ENCODE data around the gene CSF3.
A peak's percentile ranks its signal among the peaks of the same experiment; 100 is the strongest.

CSF3 gene

GRCh38 chr17:39979893-39980350 lies 35.3 kb upstream of the CSF3 start:
- Histone ChIP-seq H3K79me1 (ENCODE audit: low read length) (peaks cover 5% of the 10 kb centered on the region), H3K23ac (ENCODE audit: low read length) (no peak overlapping the region), H3K4me2 (ENCODE audit: low read length) (peak overlapping the region; percentile 37), H3K4me3 (ENCODE audit: low read length) (peak overlapping the region; percentile 31), H2BK120ac (ENCODE audit: low read depth, low read length) (no peak overlapping the region), H3K79me2 (ENCODE audit: control insufficient read depth, insufficient read depth, low read length) (peaks cover 15% of the 10 kb centered on the region), H4K5ac (ENCODE audit: low read length) (no peak overlapping the region), H3K9ac (ENCODE audit: low read length) (peak overlapping the region; percentile 68), H3K4me1 (ENCODE audit: control insufficient read depth, low read depth, low read length) (peaks cover 5% of the 10 kb centered on the region), H3K56ac (ENCODE audit: low read length) (peak overlapping the region; percentile 91), H2AK5ac (ENCODE audit: low read length) (no peak overlapping the region), H3K18ac (ENCODE audit: low read length) (peak overlapping the region; percentile 76), H4K8ac (ENCODE audit: low read depth, low read length) (peak overlapping the region; percentile 30), H3K27ac (ENCODE audit: low read depth, low read length) (no peak overlapping the region), H2BK15ac (replicated peaks; ENCODE audit: low read depth) (no peak overlapping the region), H3K4ac (ENCODE audit: low read depth, low read length) (no peak overlapping the region), H2BK5ac (ENCODE audit: low read length) (no peak overlapping the region), H3K36me3 (ENCODE audit: control insufficient read depth, insufficient read depth, low read length) (peaks cover 2% of the 10 kb centered on the region), H3K27me3 (ENCODE audit: insufficient read depth, low read length, poor library complexity) (no peaks in the 10 kb centered on the region)
- peak; percentile 66 for DNase-seq
- WGBS (ENCODE audit: extremely low coverage, insufficient coverage, low lambda C conversion rate): no CpG with 5 or more reads among the region's 10 CpGs

GRCh38 chr17:39980351-39981206 lies 34.7 kb upstream of the CSF3 start, which contains the start of gene PSMD3:
Gene PSMD3 (plus strand): TSS chr17:39980807. CDS start chr17:39980971, 164 bp downstream.
- H3K79me1 ChIP-seq (ENCODE audit: low read length): peaks cover 7% of the 10 kb centered on the region
- peak within 1 kb of the TSS; percentile 89 for H3K18ac ChIP-seq (ENCODE audit: low read length)
- no peak within 1 kb of the TSS for H4K5ac ChIP-seq (ENCODE audit: low read length)
- H3K79me2 ChIP-seq (ENCODE audit: control insufficient read depth, insufficient read depth, low read length): peaks cover 15% of the 10 kb centered on the region
- peak within 1 kb of the TSS; percentile 30 for H4K8ac ChIP-seq (ENCODE audit: low read depth, low read length)
- DNase-seq: peak; percentile 100
- H3K56ac ChIP-seq (ENCODE audit: low read length): peak within 1 kb of the TSS; percentile 97
- peak within 1 kb of the TSS; percentile 40 for H3K4ac ChIP-seq (ENCODE audit: low read depth, low read length)
- no peak within 1 kb of the TSS for H3K23ac ChIP-seq (ENCODE audit: low read length)
- no peak within 1 kb of the TSS for H2BK15ac ChIP-seq (replicated peaks; ENCODE audit: low read depth)
- peak within 1 kb of the TSS; percentile 46 for H2BK120ac ChIP-seq (ENCODE audit: low read depth, low read length)
- H2BK5ac ChIP-seq (ENCODE audit: low read length): no peak within 1 kb of the TSS
- H3K4me1 ChIP-seq (ENCODE audit: control insufficient read depth, low read depth, low read length): peaks cover 5% of the 10 kb centered on the region
- no CpG with 5 or more reads among the region's 84 CpGs for WGBS (ENCODE audit: extremely low coverage, insufficient coverage, low lambda C conversion rate)
- H2AK5ac ChIP-seq (ENCODE audit: low read length): no peak within 1 kb of the TSS
- peak within 1 kb of the TSS; percentile 92 for H3K4me2 ChIP-seq (ENCODE audit: low read length)
- peak within 1 kb of the TSS; percentile 93 for H3K4me3 ChIP-seq (ENCODE audit: low read length)
- H3K9ac ChIP-seq (ENCODE audit: low read length): peak within 1 kb of the TSS; percentile 93
- H3K27me3 ChIP-seq (ENCODE audit: insufficient read depth, low read length, poor library complexity): no peaks in the 10 kb centered on the region
- H3K27ac ChIP-seq (ENCODE audit: low read depth, low read length): peak within 1 kb of the TSS; percentile 75
- peaks cover 5% of the 10 kb centered on the region for H3K36me3 ChIP-seq (ENCODE audit: control insufficient read depth, insufficient read depth, low read length)

GRCh38 chr17:39981207-39981741 lies 34.0 kb upstream of the CSF3 start:
- Histone ChIP-seq H3K36me3 (ENCODE audit: control insufficient read depth, insufficient read depth, low read length) (peaks cover 6% of the 10 kb centered on the region), H3K4me3 (ENCODE audit: low read length) (peak overlapping the region; percentile 93), H2BK15ac (replicated peaks; ENCODE audit: low read depth) (no peak overlapping the region), H3K4me1 (ENCODE audit: control insufficient read depth, low read depth, low read length) (peaks cover 5% of the 10 kb centered on the region), H3K79me2 (ENCODE audit: control insufficient read depth, insufficient read depth, low read length) (peaks cover 15% of the 10 kb centered on the region), H3K79me1 (ENCODE audit: low read length) (peaks cover 7% of the 10 kb centered on the region), H3K18ac (ENCODE audit: low read length) (peak overlapping the region; percentile 89), H3K4me2 (ENCODE audit: low read length) (peak overlapping the region; percentile 92), H3K27ac (ENCODE audit: low read depth, low read length) (peak overlapping the region; percentile 75), H4K8ac (ENCODE audit: low read depth, low read length) (no peak overlapping the region), H3K9ac (ENCODE audit: low read length) (peak overlapping the region; percentile 93), H2AK5ac (ENCODE audit: low read length) (no peak overlapping the region), H4K5ac (ENCODE audit: low read length) (no peak overlapping the region), H3K27me3 (ENCODE audit: insufficient read depth, low read length, poor library complexity) (no peaks in the 10 kb centered on the region), H2BK120ac (ENCODE audit: low read depth, low read length) (peak overlapping the region; percentile 46), H3K56ac (ENCODE audit: low read length) (peak overlapping the region; percentile 97), H2BK5ac (ENCODE audit: low read length) (no peak overlapping the region), H3K23ac (ENCODE audit: low read length) (no peak overlapping the region), H3K4ac (ENCODE audit: low read depth, low read length) (peak overlapping the region; percentile 40)
- peak; percentile 23 for DNase-seq
- WGBS (ENCODE audit: extremely low coverage, insufficient coverage, low lambda C conversion rate): no CpG with 5 or more reads among the region's 15 CpGs

- peaks cover 7% of the 10 kb centered on the region for H3K79me1 ChIP-seq (ENCODE audit: low read length)
- peaks cover 10% of the 10 kb centered on the region for H3K36me3 ChIP-seq (ENCODE audit: control insufficient read depth, insufficient read depth, low read length)
- no peak overlapping the region for H4K5ac ChIP-seq (ENCODE audit: low read length)
- H3K27me3 ChIP-seq (ENCODE audit: insufficient read depth, low read length, poor library complexity): no peaks in the 10 kb centered on the region
- peaks cover 15% of the 10 kb centered on the region for H3K79me2 ChIP-seq (ENCODE audit: control insufficient read depth, insufficient read depth, low read length)
- H2AK5ac ChIP-seq (ENCODE audit: low read length): no peak overlapping the region
- H3K27ac ChIP-seq (ENCODE audit: low read depth, low read length): no peak overlapping the region
- DNase-seq: no peak
- peak overlapping the region; percentile 97 for H3K56ac ChIP-seq (ENCODE audit: low read length)
- H3K23ac ChIP-seq (ENCODE audit: low read length): no peak overlapping the region
- H3K4me3 ChIP-seq (ENCODE audit: low read length): peak overlapping the region; percentile 93
- WGBS (ENCODE audit: extremely low coverage, insufficient coverage, low lambda C conversion rate): no CpG with 5 or more reads among the region's 7 CpGs
- peak overlapping the region; percentile 93 for H3K9ac ChIP-seq (ENCODE audit: low read length)
- peaks cover 5% of the 10 kb centered on the region for H3K4me1 ChIP-seq (ENCODE audit: control insufficient read depth, low read depth, low read length)
- H3K4ac ChIP-seq (ENCODE audit: low read depth, low read length): no peak overlapping the region
- H3K4me2 ChIP-seq (ENCODE audit: low read length): peak overlapping the region; percentile 92
- no peak overlapping the region for H2BK120ac ChIP-seq (ENCODE audit: low read depth, low read length)
- no peak overlapping the region for H2BK15ac ChIP-seq (replicated peaks; ENCODE audit: low read depth)
- H2BK5ac ChIP-seq (ENCODE audit: low read length): no peak overlapping the region
- H3K18ac ChIP-seq (ENCODE audit: low read length): no peak overlapping the region
- no peak overlapping the region for H4K8ac ChIP-seq (ENCODE audit: low read depth, low read length)
Measured at GRCh38 chr17:39981766-39982375, 33.4 kb upstream of the CSF3 start.

DNA sequence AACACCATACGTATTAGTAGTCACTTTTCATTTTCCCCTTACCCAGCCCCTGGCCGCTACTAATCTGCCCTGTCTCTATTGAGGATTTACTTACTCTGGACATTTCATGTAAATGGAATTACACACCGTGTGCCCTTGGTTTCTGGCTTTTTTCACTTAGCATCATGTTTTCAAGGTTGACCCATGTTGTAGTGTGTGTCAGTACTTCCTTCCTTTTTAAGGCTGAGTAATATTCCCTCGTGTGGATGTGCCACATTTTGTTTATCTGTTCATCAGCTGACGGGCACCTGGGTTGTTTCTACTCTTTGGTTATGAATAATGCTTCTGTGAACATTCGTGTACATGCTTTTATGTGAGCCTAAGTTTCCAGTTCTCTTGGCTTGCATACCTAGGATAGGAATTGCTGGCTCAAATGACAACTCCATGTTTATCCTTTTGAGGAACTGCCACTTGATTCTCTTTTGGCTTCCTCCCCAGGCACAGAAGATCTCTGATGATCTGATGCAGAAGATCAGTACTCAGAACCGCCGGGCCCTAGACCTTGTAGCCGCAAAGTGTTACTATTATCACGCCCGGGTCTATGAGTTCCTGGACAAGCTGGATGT lies 26.9 kb upstream of the CSF3 start:
- no peak overlapping the region for H4K5ac ChIP-seq (ENCODE audit: low read length)
- H3K4ac ChIP-seq (ENCODE audit: low read depth, low read length): no peak overlapping the region
- H3K9ac ChIP-seq (ENCODE audit: low read length): no peak overlapping the region
- H3K36me3 ChIP-seq (ENCODE audit: control insufficient read depth, insufficient read depth, low read length): peaks cover 43% of the 10 kb centered on the region
- no peak overlapping the region for H2BK5ac ChIP-seq (ENCODE audit: low read length)
- H3K79me1 ChIP-seq (ENCODE audit: low read length): peaks cover 4% of the 10 kb centered on the region
- no peaks in the 10 kb centered on the region for H3K27me3 ChIP-seq (ENCODE audit: insufficient read depth, low read length, poor library complexity)
- no peak for DNase-seq
- no peak overlapping the region for H3K4me3 ChIP-seq (ENCODE audit: low read length)
- H3K23ac ChIP-seq (ENCODE audit: low read length): no peak overlapping the region
- H2BK120ac ChIP-seq (ENCODE audit: low read depth, low read length): no peak overlapping the region
- no peak overlapping the region for H3K56ac ChIP-seq (ENCODE audit: low read length)
- no peak overlapping the region for H2AK5ac ChIP-seq (ENCODE audit: low read length)
- no peak overlapping the region for H3K4me2 ChIP-seq (ENCODE audit: low read length)
- no peak overlapping the region for H3K27ac ChIP-seq (ENCODE audit: low read depth, low read length)
- H3K79me2 ChIP-seq (ENCODE audit: control insufficient read depth, insufficient read depth, low read length): peaks cover 2% of the 10 kb centered on the region
- no peak overlapping the region for H2BK15ac ChIP-seq (replicated peaks; ENCODE audit: low read depth)
- no peak overlapping the region for H4K8ac ChIP-seq (ENCODE audit: low read depth, low read length)
- no peaks in the 10 kb centered on the region for H3K4me1 ChIP-seq (ENCODE audit: control insufficient read depth, low read depth, low read length)
- H3K18ac ChIP-seq (ENCODE audit: low read length): no peak overlapping the region
- no CpG with 5 or more reads among the region's 11 CpGs for WGBS (ENCODE audit: extremely low coverage, insufficient coverage, low lambda C conversion rate)

All from mesendoderm (in vitro differentiated cells).